GM12878 (cell line): Measurements from ENCODE around the gene FGFR2. TPM values are rescaled to one million over a fixed set of nuclear protein-coding genes. Genes with fewer than 3 reads are reported as not detected.

Source experiments
- ATAC-seq: fragments of 200-7000 bp; cut with Tn5 transposase; 3 replicates; pipeline ENCODE4 v1.9.1; 2020; ENCODE audit warnings: mild to moderate bottlenecking, moderate library complexity
- BruUV-seq: library from RNA; stranded (reverse); fragments of 400-500 nt; replicated peaks from 2 replicates; lab custom pipeline; 2021; lab: Mats Ljungman, UMichigan
- CTCF ChIA-PET: fragments of 300-600 bp; sonication (Branson Sonifier 250); formaldehyde crosslinking; extraction: SDS; loops from one replicate; lab custom pipeline; 2021; ENCODE audit warnings: inconsistent platforms; lab: Yijun Ruan, JAX
- POLR2A ChIA-PET: fragments of 350-600 bp; formaldehyde crosslinking; extraction: SDS; loops from one replicate; lab custom pipeline; 2021; ENCODE audit warnings: inconsistent platforms; lab: Charles Lee
- RAD21 ChIA-PET: fragments of 300-600 bp; sonication (Branson Sonifier 250); formaldehyde crosslinking; loops from one replicate; lab custom pipeline; 2023; ENCODE audit warnings: antibody characterized with exemption; ENCODE audit not compliant: unreplicated experiment; lab: Charles Lee
- SMC1A ChIA-PET: fragments of 300-600 bp; sonication (Branson Sonifier 250); formaldehyde crosslinking; loops from one replicate; lab custom pipeline; 2023; ENCODE audit not compliant: unreplicated experiment, uncharacterized antibody; lab: Charles Lee
- DNase-seq: peaks from one replicate; pipeline ENCODE4 v3.0.0-alpha.2; 2011; ENCODE audit warnings: low read depth, low spot score
- FAIRE-seq: peaks from 3 replicates; lab custom pipeline; 2011; peaks lifted over from hg19 to GRCh38; lab: Jason Lieb, UNC
- H2AFZ ChIP-seq: 2 replicates; pipeline ENCODE4 v1.6.0; 2011; ENCODE audit warnings: low read depth, low read length, control low read depth; ENCODE audit not compliant: control insufficient read depth
- H3K27ac ChIP-seq: 2 replicates; pipeline ENCODE4 v1.5.1; 2011; ENCODE audit warnings: control low read depth; ENCODE audit not compliant: control insufficient read depth, insufficient read depth
- H3K27me3 ChIP-seq, 2 experiments: replicated peaks in 1 of 2; 2 replicates each; pipeline versions ENCODE4 v1.6.0 to v1.6.1; 2011; ENCODE audit warnings: low read length in 1 of 2; ENCODE audit not compliant: control insufficient read depth in 2 of 2, insufficient read depth in 2 of 2
- H3K36me3 ChIP-seq, 2 experiments: 2 replicates each; pipeline ENCODE4 v1.5.1; 2011; ENCODE audit warnings: low read length in 1 of 2; ENCODE audit not compliant: control insufficient read depth in 2 of 2, insufficient read depth in 2 of 2
- H3K4me1 ChIP-seq: 2 replicates; pipeline ENCODE4 v1.6.1; 2011; ENCODE audit warnings: mild to moderate bottlenecking, low read length, moderate library complexity, mixed read lengths; ENCODE audit not compliant: control insufficient read depth, insufficient read depth
- H3K4me2 ChIP-seq: 2 replicates; pipeline ENCODE4 v1.6.0; 2011; ENCODE audit warnings: control low read depth; ENCODE audit not compliant: control insufficient read depth, insufficient read depth
- H3K4me3 ChIP-seq: fragments of 200-600 bp; sonication (generic); 2 replicates; pipeline ENCODE4 v1.5.1; 2016
- H3K79me2 ChIP-seq: 2 replicates; pipeline ENCODE4 v1.6.0; 2011; ENCODE audit warnings: low read length; ENCODE audit not compliant: control insufficient read depth, insufficient read depth
- H3K9ac ChIP-seq: 2 replicates; pipeline ENCODE4 v1.8.0; 2011; ENCODE audit warnings: low read length, control low read depth, mixed read lengths; ENCODE audit not compliant: control insufficient read depth, insufficient read depth
- H3K9me3 ChIP-seq: replicated peaks from 3 replicates; pipeline ENCODE4 v1.5.1; 2011; ENCODE audit warnings: mild to moderate bottlenecking, low read length; ENCODE audit not compliant: control insufficient read depth, insufficient read depth
- H4K20me1 ChIP-seq: 2 replicates; pipeline ENCODE4 v1.6.0; 2011; ENCODE audit not compliant: control insufficient read depth, insufficient read depth
- ELK1 ChIP-seq: IDR thresholded peaks from 2 replicates; pipeline ENCODE4 v1.6.1; 2012; ENCODE audit warnings: low read depth, low read length, improper control_type of control experiment
- FOS ChIP-seq: IDR thresholded peaks from 3 replicates; pipeline ENCODE4 v1.6.1; 2011; ENCODE audit warnings: borderline replicate concordance; ENCODE audit not compliant: insufficient read length; ENCODE audit errors: extremely low read depth
- GABPA ChIP-seq: IDR thresholded peaks from 2 replicates; pipeline ENCODE4 v1.6.1; 2014; ENCODE audit warnings: antibody characterized with exemption, low read depth, mild to moderate bottlenecking, inconsistent platforms
- HDAC6 ChIP-seq: fragments of 200-600 bp; sonication (generic); IDR thresholded peaks from one replicate; pipeline ENCODE4 v1.8.0; 2017; ENCODE audit warnings: antibody characterized with exemption; ENCODE audit not compliant: unreplicated experiment
- MAX ChIP-seq: IDR thresholded peaks from 2 replicates; pipeline ENCODE4 v1.6.1; 2012; ENCODE audit warnings: low read depth, low read length, improper control_type of control experiment
- MTA3 ChIP-seq: IDR thresholded peaks from 2 replicates; pipeline ENCODE4 v1.6.1; 2012; ENCODE audit warnings: low read length, inconsistent platforms, borderline replicate concordance
- NFYA ChIP-seq: IDR thresholded peaks from 2 replicates; pipeline ENCODE4 v1.6.1; 2011; ENCODE audit warnings: low read depth, mild to moderate bottlenecking, low read length, improper control_type of control experiment, borderline replicate concordance
- NR2C2 ChIP-seq: IDR thresholded peaks from 2 replicates; pipeline ENCODE4 v1.6.1; 2011; ENCODE audit warnings: borderline replicate concordance, low read depth; ENCODE audit not compliant: control insufficient read depth, insufficient read length
- SIN3A ChIP-seq: IDR thresholded peaks from 2 replicates; pipeline ENCODE4 v1.6.1; 2012; ENCODE audit warnings: low read depth, low read length, improper control_type of control experiment
- STAT3 ChIP-seq: IDR thresholded peaks from 2 replicates; pipeline ENCODE4 v1.6.1; 2011; ENCODE audit warnings: low read depth, low read length, improper control_type of control experiment
- USF2 ChIP-seq: IDR thresholded peaks from 2 replicates; pipeline ENCODE4 v1.6.1; 2011; ENCODE audit warnings: low read depth, low read length, improper control_type of control experiment, borderline replicate concordance
- ZBTB4 ChIP-seq: fragments of 450-650 bp; formaldehyde crosslinking; IDR thresholded peaks from 2 replicates; pipeline ENCODE4 v1.4.0; 2022; ENCODE audit warnings: mild to moderate bottlenecking, moderate library complexity
- ZNF217 ChIP-seq: fragments of 450-650 bp; IDR thresholded peaks from 2 replicates; pipeline ENCODE4 v1.6.1; 2017; ENCODE audit warnings: antibody characterized with exemption, mild to moderate bottlenecking
- ZNF24 ChIP-seq: fragments of 450-650 bp; IDR thresholded peaks from 2 replicates; pipeline ENCODE4 v1.6.1; 2017; ENCODE audit warnings: antibody characterized with exemption, mild to moderate bottlenecking
- ZNF687 ChIP-seq: fragments of 450-650 bp; IDR thresholded peaks from 2 replicates; pipeline ENCODE4 v1.6.1; 2017; ENCODE audit warnings: mild to moderate bottlenecking, moderate library complexity
- ZSCAN29 ChIP-seq: fragments of 450-650 bp; IDR thresholded peaks from 2 replicates; pipeline ENCODE4 v1.6.1; 2017; ENCODE audit warnings: mild to moderate bottlenecking, moderate library complexity
- WGBS: methylation state at CpG from one replicate; pipeline ENCODE4 v1.1.6; 2016; ENCODE audit warnings: low lambda C conversion rate; ENCODE audit not compliant: insufficient replicate concordance, insufficient coverage; ENCODE audit errors: missing lambda C conversion rate; 5-methylcytosine and 5-hydroxymethylcytosine counted together
- in situ Hi-C: fragments of 300-500 bp; cut with MboI; formaldehyde crosslinking; loops from 9 replicates; pipeline ENCODE4 v1.14.3; 2018; ENCODE audit warnings: mixed read lengths
- intact Hi-C: fragments of 100-400 bp; cut with micrococcal nuclease; formaldehyde crosslinking; loops from one replicate; pipeline ENCODE4 v1.14.2; 2022; ENCODE audit not compliant: unreplicated experiment
- polyA plus RNA-seq, 11 experiments: library from polyadenylated mRNA; depleted of rRNA in 4 of 11; unstranded in 6 of 11; stranded (reverse) in 5 of 11; fragments of >200 nt; fragmentation: Nextera tagmentation in 4 of 11; fragmentation: Illumina TruSeq in 1 of 11; extraction: Ambion mirVana in 4 of 11; extraction: Trizol in 1 of 11; gene quantifications; 1 replicate in 1 of 11; 2 replicates in 10 of 11; pipeline versions ENCODE4 v1.2.1 to v1.2.3, GENCODE V29; 2011 to 2016; ENCODE audit warnings: inconsistent platforms in 2 of 11, missing spikeins in 2 of 11, low read depth in 1 of 11
- total RNA-seq, 4 experiments: library from RNA; depleted of rRNA in 3 of 4; stranded (reverse); fragments of >200 nt in 3 of 4; fragmentation: Illumina TruSeq in 1 of 4; extraction: Trizol in 1 of 4; gene quantifications; 2 replicates each; pipeline versions ENCODE4 v1.2.1 to v1.2.3, GENCODE V29; 2013 to 2021

Gene FGFR2
- total and polyA plus RNA-seq, 10 of the 15 experiments (the other 5 are each of a cell fraction or from before 2014, with no cell fraction given), result 0.04 to 0.15 TPM; not detected in 8

GRCh38 chr10:121462281-121462680, 136.0 kb downstream of the FGFR2 start (continued):
- TF ChIP-seq ZBTB4 (CRISPR knock-in tag) (no peak), ZSCAN29 (no peak), MAX (no peak), GABPA (no peak), NR2C2 (no peak), ELK1 (no peak), FOS (no peak), MTA3 (no peak)
- TF ChIP-seq, all 136 proteins: peak for 0

- no TSS peak for BruUV-seq
- Histone ChIP-seq H3K27me3 (no peaks in the 10 kb centered on the region), H3K9me3 (no peaks in the 10 kb centered on the region), H3K4me1 (no peaks in the 10 kb centered on the region), H3K4me2 (no peak overlapping the region), H4K20me1 (no peaks in the 10 kb centered on the region), H3K27ac (no peak overlapping the region), H3K9ac (no peak overlapping the region), H3K79me2 (no peaks in the 10 kb centered on the region), H3K4me3 (no peak overlapping the region), H2AFZ (no peak overlapping the region), H3K36me3 (no peaks in the 10 kb centered on the region)
- FAIRE-seq (no peak), ATAC-seq (no peak), DNase-seq (no peak)
- WGBS, result 23% methylated on average over 5 of the region's 5 CpGs
- POLR2A ChIA-PET, result no interaction called here
- RAD21 ChIA-PET, result no interaction called here
- intact Hi-C loops, result no loop called here
- CTCF ChIA-PET, result no interaction called here
- in situ Hi-C loops, result no loop called here
- SMC1A ChIA-PET, result no interaction called here
- TF ChIP-seq ZNF687 (no peak), STAT3 (no peak), ZNF24 (no peak), USF2 (no peak), ZNF217 (no peak), SIN3A (no peak), NFYA (no peak), HDAC6 (no peak)
These were observed 136.9 kb downstream of the FGFR2 start for GRCh38 chr10:121461307-121461706.
